ENCODE results near the gene SERPINI1. TPM values are rescaled to one million over a fixed set of nuclear protein-coding genes. Genes with fewer than 3 reads are reported as not detected.
A peak's percentile ranks its signal among the peaks of the same experiment; 100 is the strongest.

SERPINI1 gene
- total and polyA plus RNA-seq, 9 of the 15 experiments (the other 6 are each of a cell fraction or from before 2014, with no cell fraction given) = 1.6 to 9.9 (median 3.5) TPM

- TF ChIP-seq, protein P1, sequence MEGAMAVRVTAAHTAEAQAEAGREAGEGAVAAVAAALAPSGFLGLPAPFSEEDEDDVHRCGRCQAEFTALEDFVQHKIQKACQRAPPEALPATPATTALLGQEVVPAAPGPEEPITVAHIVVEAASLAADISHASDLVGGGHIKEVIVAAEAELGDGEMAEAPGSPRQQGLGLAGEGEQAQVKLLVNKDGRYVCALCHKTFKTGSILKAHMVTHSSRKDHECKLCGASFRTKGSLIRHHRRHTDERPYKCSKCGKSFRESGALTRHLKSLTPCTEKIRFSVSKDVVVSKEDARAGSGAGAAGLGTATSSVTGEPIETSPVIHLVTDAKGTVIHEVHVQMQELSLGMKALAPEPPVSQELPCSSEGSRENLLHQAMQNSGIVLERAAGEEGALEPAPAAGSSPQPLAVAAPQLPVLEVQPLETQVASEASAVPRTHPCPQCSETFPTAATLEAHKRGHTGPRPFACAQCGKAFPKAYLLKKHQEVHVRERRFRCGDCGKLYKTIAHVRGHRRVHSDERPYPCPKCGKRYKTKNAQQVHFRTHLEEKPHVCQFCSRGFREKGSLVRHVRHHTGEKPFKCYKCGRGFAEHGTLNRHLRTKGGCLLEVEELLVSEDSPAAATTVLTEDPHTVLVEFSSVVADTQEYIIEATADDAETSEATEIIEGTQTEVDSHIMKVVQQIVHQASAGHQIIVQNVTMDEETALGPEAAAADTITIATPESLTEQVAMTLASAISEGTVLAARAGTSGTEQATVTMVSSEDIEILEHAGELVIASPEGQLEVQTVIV (CRISPR knock-in tag; IDR thresholded peaks at IDR 0.05; ENCODE audit: borderline replicate concordance) = no peak
- TF ChIP-seq NR1H2 (CRISPR knock-in tag; IDR thresholded peaks at IDR 0.05) = no peak
- no peak for TF ChIP-seq MEF2A (IDR thresholded peaks at IDR 0.05; ENCODE audit: control insufficient read depth, low read depth, low read length)
- peak; percentile 19 for TF ChIP-seq RBBP5 (IDR thresholded peaks at IDR 0.05; ENCODE audit: borderline replicate concordance, insufficient read depth, low read length, poor library complexity, severe bottlenecking)
- no peak for TF ChIP-seq ZBTB11 (CRISPR knock-in tag; IDR thresholded peaks at IDR 0.05)
- peak; percentile 53 for TF ChIP-seq KDM5B (IDR thresholded peaks at IDR 0.05; ENCODE audit: insufficient replicate concordance, low read depth, low read length)
- no peak for TF ChIP-seq PREB (CRISPR knock-in tag; IDR thresholded peaks at IDR 0.05)
- TF ChIP-seq ZNF224 (CRISPR knock-in tag; IDR thresholded peaks at IDR 0.05) = no peak
- no peak for TF ChIP-seq POLR3A (IDR thresholded peaks at IDR 0.05; ENCODE audit: borderline replicate concordance, extremely low read depth, insufficient read depth, insufficient read length)
- TF ChIP-seq HES1 (IDR thresholded peaks at IDR 0.05; ENCODE audit: low read depth) = no peak
- TF ChIP-seq RBM17 (IDR thresholded peaks at IDR 0.05; ENCODE audit: borderline replicate concordance, low read depth, low read length) = no peak
- TF ChIP-seq ETV6 (IDR thresholded peaks at IDR 0.05; ENCODE audit: borderline replicate concordance in 1 of 2, low read depth in 2 of 2, low read length in 1 of 2) = 0 out of 4 replicates have a peak, but pooled peaks of 1 of the 2 experiments have one; percentile 41
- no peak for TF ChIP-seq ETV6 (CRISPR knock-in tag; IDR thresholded peaks at IDR 0.05; ENCODE audit: borderline replicate concordance)
- TF ChIP-seq GABPA (tag; conservative IDR thresholded peaks at IDR 0.05; ENCODE audit: low read depth) = no peak
- TF ChIP-seq ZBTB49 (CRISPR knock-in tag; IDR thresholded peaks at IDR 0.05; ENCODE audit: borderline replicate concordance) = no peak
These were observed 1.5 kb upstream of the SERPINI1 start (continued) for GRCh38 chr3:167733961-167734497.

Measured in K562 (cell line).